Heart left ventricle (tissue), 16 donors: ENCODE measurements around the gene SFTPD. TPM values are rescaled to one million over a fixed set of nuclear protein-coding genes. Genes with fewer than 3 reads are reported as not detected.

Experiments
- ATAC-seq, 4 donors: fragments of 200-7000 bp; cut with Tn5 transposase; one replicate each; pipeline ENCODE4 v1.9.1; 2020 to 2022; ENCODE audit warnings: moderate library complexity in 4 of 4, mild to moderate bottlenecking in 3 of 4, moderate number of reproducible peaks in 1 of 4
- DNase-seq, 5 donors: peaks; one replicate each; pipeline ENCODE4 v3.0.0-alpha.2; 2020
- H3K27ac ChIP-seq, 12 donors: fragments of 200-600 bp; sonication (generic) in 4 of 12; one replicate each; pipeline versions ENCODE4 v1.5.0 to v1.8.0; 2016 to 2022; ENCODE audit warnings: mild to moderate bottlenecking in 2 of 12
- H3K27me3 ChIP-seq, 9 donors: fragments of 200-600 bp; sonication (generic) in 2 of 9; one replicate each; pipeline versions ENCODE4 v1.5.1 to v1.8.0; 2016 to 2022; ENCODE audit warnings: mild to moderate bottlenecking in 3 of 9
- H3K36me3 ChIP-seq, 9 donors: fragments of 200-600 bp; sonication (generic) in 2 of 9; one replicate each; pipeline versions ENCODE4 v1.5.0 to v1.8.0; 2018 to 2022; ENCODE audit warnings: mild to moderate bottlenecking in 2 of 9
- H3K4me1 ChIP-seq, 12 donors: fragments of 200-600 bp; sonication (generic) in 4 of 12; one replicate each; pipeline versions ENCODE4 v1.5.0 to v1.8.0; 2016 to 2022; ENCODE audit warnings: mild to moderate bottlenecking in 3 of 12
- H3K4me3 ChIP-seq, 12 donors: fragments of 200-600 bp; sonication (generic) in 4 of 12; one replicate each; pipeline versions ENCODE4 v1.5.0 to v1.8.0; 2017 to 2022; ENCODE audit warnings: mild to moderate bottlenecking in 9 of 12, moderate library complexity in 4 of 12
- H3K9me3 ChIP-seq, 12 donors: fragments of 200-600 bp; sonication (generic) in 4 of 12; one replicate each; pipeline versions ENCODE4 v1.5.0 to v1.8.0; 2016 to 2022; ENCODE audit warnings: mild to moderate bottlenecking in 1 of 12
- POLR2A ChIP-seq, 2 donors: fragments of 450-650 bp; IDR thresholded peaks; one replicate each; pipeline ENCODE4 v1.6.1; 2017; ENCODE audit warnings: antibody characterized with exemption in 2 of 2, mild to moderate bottlenecking in 2 of 2, moderate library complexity in 2 of 2
- WGBS, 4 donors: extraction: QIAGEN DNeasy Blood & Tissue Kit in 2 of 4; methylation state at CpG; one replicate each; pipeline versions ENCODE4 v1.1.5 to v1.1.7; 2013 to 2018; 5-methylcytosine and 5-hydroxymethylcytosine counted together
- intact Hi-C, 10 donors: fragments of 100-400 bp; cut with DNase I; formaldehyde crosslinking; loops; one replicate each; pipeline versions ENCODE4 v1.11.1 to v1.14.2; 2022
- polyA plus RNA-seq, 2 donors: library from polyadenylated mRNA; stranded (reverse); fragments of 200-250 nt; gene quantifications; one replicate each; pipeline ENCODE4 v1.2.3, GENCODE V29; 2013
- total RNA-seq, 9 donors: library from RNA; depleted of rRNA in 2 of 9; stranded (reverse); fragments of >200 nt in 2 of 9; fragmentation: NEBNext Ultra II Directional in 3 of 9; extraction: Animal tissue kit (Norgen Biotek cat#: 25700) in 3 of 9; gene quantifications; one replicate each; pipeline versions ENCODE4 v1.1.0 to v1.2.4, GENCODE V29; 2016 to 2023
- TF ChIP-seq, protein P1 (sequence below), 12 donors: fragments of 200-600 bp; sonication (generic) in 4 of 12; IDR thresholded peaks; one replicate each; pipeline versions ENCODE4 v1.5.0 to v1.8.0; 2018 to 2022; ENCODE audit warnings: antibody characterized with exemption in 12 of 12, mild to moderate bottlenecking in 5 of 12
- donor health status: ischemic (EF 13 %, LVEDD 7.1; RV severe dilation, severe dysfunction).
- donor health status: healthy with polysubstance abuse.
- donor health status: DM: no; HTN: yes; CAD: no.
- donor health status: DM: no; HTN: no; CAD: no.
- donor health status: ischemic (EF 25% LVEDD 6.9; RV normal size, moderate dysfunction).
- donor health status: ischemic (EF 25% LVEDD 5.7; RV mildly dilated, moderate dysfunction).
- donor health status: healthy.
- donor health status: DM: yes; HTN: yes; CAD: no.
- donor health status: ischemic (EF 35%, LVEDD 5.7; RV mildly dilated, moderate dysfunction).
- donor health status: nonischemic (EF 11% LVEDD 7.7; RV severe dilation, severe dysfunction).
- donor health status: DM: yes; HTN: yes; CAD: no.
- donor health status: PGD.
- donor health status: ischemic (EF 29% LVEDD 5.4; RV normal size, mild dysfunction).
- donor health status: nonischemic (EF 23%, LVEDD 6.1; RV moderate dilation, normal function).

The SFTPD gene
- total and polyA plus RNA-seq, 11 donors: 0.12 to 1.9 (median 1.0) TPM; not detected in 1

DNA sequence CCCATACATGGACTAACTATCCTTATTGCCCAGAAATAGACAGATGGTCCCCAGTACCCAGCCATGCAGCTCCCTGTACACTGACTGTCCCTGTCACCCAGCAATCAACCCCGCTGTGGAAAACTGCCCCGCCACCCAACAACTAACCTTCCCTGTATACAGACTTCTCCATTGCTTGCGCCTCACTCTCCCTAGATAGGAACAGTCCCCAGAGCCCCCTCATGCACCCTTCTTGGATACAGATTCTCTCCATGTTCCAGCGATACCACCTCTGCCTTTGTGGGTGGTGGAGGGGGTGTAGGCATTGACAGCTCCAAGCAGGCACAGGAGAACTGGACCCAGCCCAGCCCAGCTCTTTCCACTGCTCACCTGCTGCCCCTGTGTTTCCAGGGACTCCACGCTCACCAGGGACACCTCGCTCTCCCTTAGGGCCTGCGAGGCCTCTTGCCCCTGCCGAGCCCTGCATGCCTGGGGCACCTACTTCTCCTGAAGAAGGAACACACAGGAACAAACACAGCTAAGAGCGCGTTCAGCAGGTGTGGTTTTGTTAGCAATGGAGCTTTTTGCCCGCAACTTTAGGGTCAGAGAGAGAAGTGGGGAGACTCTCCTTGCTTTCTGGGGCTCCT is 7.2 kb downstream of the SFTPD start:
- peaks cover 0 to 5% (median 0%) of the 10 kb centered on the region in 9 donors for H3K36me3 ChIP-seq
- H3K27me3 ChIP-seq: no peaks in the 10 kb centered on the region
- TF ChIP-seq, protein P1, sequence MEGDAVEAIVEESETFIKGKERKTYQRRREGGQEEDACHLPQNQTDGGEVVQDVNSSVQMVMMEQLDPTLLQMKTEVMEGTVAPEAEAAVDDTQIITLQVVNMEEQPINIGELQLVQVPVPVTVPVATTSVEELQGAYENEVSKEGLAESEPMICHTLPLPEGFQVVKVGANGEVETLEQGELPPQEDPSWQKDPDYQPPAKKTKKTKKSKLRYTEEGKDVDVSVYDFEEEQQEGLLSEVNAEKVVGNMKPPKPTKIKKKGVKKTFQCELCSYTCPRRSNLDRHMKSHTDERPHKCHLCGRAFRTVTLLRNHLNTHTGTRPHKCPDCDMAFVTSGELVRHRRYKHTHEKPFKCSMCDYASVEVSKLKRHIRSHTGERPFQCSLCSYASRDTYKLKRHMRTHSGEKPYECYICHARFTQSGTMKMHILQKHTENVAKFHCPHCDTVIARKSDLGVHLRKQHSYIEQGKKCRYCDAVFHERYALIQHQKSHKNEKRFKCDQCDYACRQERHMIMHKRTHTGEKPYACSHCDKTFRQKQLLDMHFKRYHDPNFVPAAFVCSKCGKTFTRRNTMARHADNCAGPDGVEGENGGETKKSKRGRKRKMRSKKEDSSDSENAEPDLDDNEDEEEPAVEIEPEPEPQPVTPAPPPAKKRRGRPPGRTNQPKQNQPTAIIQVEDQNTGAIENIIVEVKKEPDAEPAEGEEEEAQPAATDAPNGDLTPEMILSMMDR (IDR thresholded peaks at IDR 0.05): no peak
- no peak for TF ChIP-seq POLR2A (IDR thresholded peaks at IDR 0.05)
- peaks cover 0 to 27% (median 0%) of the 10 kb centered on the region in 12 donors for H3K4me1 ChIP-seq
- WGBS, 4 donors: 94 to 100% (median 96%) methylated on average over 8 to 11 of the region's 11 CpGs
- no peak overlapping the region for H3K27ac ChIP-seq
- no peaks in the 10 kb centered on the region for H3K9me3 ChIP-seq
- DNase-seq (no peak), ATAC-seq (no peak)
- intact Hi-C loops: no loop called here
- no peak overlapping the region for H3K4me3 ChIP-seq

DNA sequence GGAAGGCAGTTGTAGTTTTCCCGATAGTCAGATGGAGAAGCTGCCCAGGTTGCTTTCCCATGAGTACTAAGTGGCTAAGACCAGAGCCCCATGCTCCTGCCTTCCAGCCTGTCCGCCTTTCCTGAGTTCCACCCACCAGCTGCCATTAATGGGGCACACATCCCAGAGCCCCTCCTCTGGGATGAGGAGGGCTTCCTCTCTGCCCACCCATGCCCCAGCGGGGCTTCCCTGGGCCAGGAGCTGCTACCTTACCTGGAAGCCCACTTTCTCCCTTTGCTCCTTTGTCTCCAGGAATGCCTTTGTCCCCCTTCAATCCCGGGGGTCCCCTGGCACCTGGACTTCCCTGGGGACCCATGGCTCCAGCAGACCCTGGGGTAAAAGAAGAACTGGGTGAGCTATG is 7.8 kb downstream of the SFTPD start:
- no peaks in the 10 kb centered on the region for H3K27me3 ChIP-seq
- WGBS, 4 donors: 88 to 94% (median 90%) methylated on average over 4 of the region's 4 CpGs
- no peak overlapping the region for H3K4me3 ChIP-seq
- no peaks in the 10 kb centered on the region for H3K9me3 ChIP-seq
- ATAC-seq: no peak
- H3K4me1 ChIP-seq: peaks cover 0 to 27% (median 0%) of the 10 kb centered on the region in 12 donors
- no peak overlapping the region for H3K27ac ChIP-seq
- no peak for DNase-seq
- peaks cover 0 to 5% (median 0%) of the 10 kb centered on the region in 9 donors for H3K36me3 ChIP-seq
- intact Hi-C loops: no loop called here
- no peak for TF ChIP-seq POLR2A (IDR thresholded peaks at IDR 0.05)
- TF ChIP-seq, protein P1 (IDR thresholded peaks at IDR 0.05): no peak

DNA sequence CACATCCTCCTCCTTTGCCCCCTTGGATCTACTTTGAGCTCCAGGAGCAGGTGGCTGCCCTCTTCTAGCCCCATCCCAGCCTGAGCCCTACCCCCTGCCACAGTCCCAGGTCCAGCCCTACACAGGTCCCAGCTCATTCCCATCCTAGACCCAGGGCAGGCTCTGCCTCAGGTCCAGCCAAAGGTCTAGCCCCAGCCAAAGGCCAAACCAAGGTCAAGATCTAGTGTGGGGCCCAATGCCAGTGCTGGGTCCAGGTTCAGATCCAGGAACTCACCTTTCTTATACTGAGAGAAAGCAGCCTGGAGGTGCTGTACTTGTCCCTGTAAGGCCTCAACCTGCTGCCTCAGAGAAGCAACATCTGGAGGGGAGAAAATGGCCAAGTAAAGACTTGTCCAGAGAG is 8.5 kb downstream of the SFTPD start:
- Histone ChIP-seq H3K36me3 (peaks cover 0 to 5% (median 0%) of the 10 kb centered on the region in 9 donors), H3K4me1 (peaks cover 0 to 27% (median 0%) of the 10 kb centered on the region in 12 donors), H3K27me3 (no peaks in the 10 kb centered on the region), H3K27ac (no peak overlapping the region), H3K4me3 (no peak overlapping the region), H3K9me3 (no peaks in the 10 kb centered on the region)
- no peak for DNase-seq
- TF ChIP-seq POLR2A (IDR thresholded peaks at IDR 0.05): no peak
- TF ChIP-seq, protein P1 (IDR thresholded peaks at IDR 0.05): no peak
- intact Hi-C loops: no loop called here
- ATAC-seq: no peak

DNA sequence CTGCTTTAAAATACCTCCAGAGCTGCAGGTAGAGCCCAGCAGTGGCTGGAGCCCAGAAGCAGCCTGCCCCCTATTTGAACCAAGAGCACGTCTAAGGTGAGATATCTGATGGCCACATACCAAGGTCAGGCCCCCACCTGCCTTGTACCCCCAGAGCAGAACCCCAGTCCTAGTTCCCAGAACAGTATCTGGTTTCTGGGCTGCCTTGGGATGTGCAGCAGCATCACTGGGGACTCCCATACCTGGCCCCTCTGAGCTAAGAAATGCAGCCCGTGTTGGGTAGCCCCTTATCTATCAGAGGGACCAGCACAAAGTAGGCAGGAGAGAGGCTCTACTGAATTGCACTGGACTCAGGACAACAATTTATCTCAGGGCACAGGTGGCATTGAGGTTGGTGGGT is 8.9 kb downstream of the SFTPD start:
- TF ChIP-seq POLR2A (IDR thresholded peaks at IDR 0.05): no peak
- TF ChIP-seq, protein P1 (IDR thresholded peaks at IDR 0.05): no peak
- no peak overlapping the region for H3K4me3 ChIP-seq
- intact Hi-C loops: loop anchor here in 2 of 10 donors (10.0 kb wide), 2 partner anchors 375 to 385 kb away; partner anchors contain the start of gene SFTPA2 (in 1 of the 2)
- no peaks in the 10 kb centered on the region for H3K9me3 ChIP-seq
- H3K36me3 ChIP-seq: peaks cover 0 to 5% (median 0%) of the 10 kb centered on the region in 9 donors
- DNase-seq: no peak
- peaks cover 0 to 27% (median 0%) of the 10 kb centered on the region in 12 donors for H3K4me1 ChIP-seq
- H3K27ac ChIP-seq: no peak overlapping the region
- whole genome bisulfite sequencing, 4 donors: 88 to 93% (median 91%) methylated on average over 2 of the region's 2 CpGs; no CpG with 5 or more reads in 1 of the 4 donors
- no peak for ATAC-seq
- no peaks in the 10 kb centered on the region for H3K27me3 ChIP-seq
